OCI-LY1 (cell line): ENCODE data around the gene LRRFIP2.

Experiments
- EZH2 ChIP-seq: fragments of 200-600 bp; sonication (generic), shearing (Covaris generic); IDR thresholded peaks from 2 replicates; pipeline ENCODE4 v1.8.0; 2017; ENCODE audit warnings: borderline replicate concordance, mixed run types, mild to moderate bottlenecking, antibody characterized with exemption, low read length, moderate library complexity, mixed read lengths
- TF ChIP-seq, protein P1 (sequence below): fragments of 200-600 bp; sonication (generic), shearing (Covaris generic); IDR thresholded peaks from 2 replicates; pipeline ENCODE4 v1.5.1; 2017; ENCODE audit warnings: mild to moderate bottlenecking, antibody characterized with exemption, low read length, moderate library complexity, mixed read lengths

GRCh38 chr3:37029516-37030163, 144.7 kb downstream of the LRRFIP2 start:
- TF ChIP-seq EZH2 = no peak
- TF ChIP-seq, protein P1, sequence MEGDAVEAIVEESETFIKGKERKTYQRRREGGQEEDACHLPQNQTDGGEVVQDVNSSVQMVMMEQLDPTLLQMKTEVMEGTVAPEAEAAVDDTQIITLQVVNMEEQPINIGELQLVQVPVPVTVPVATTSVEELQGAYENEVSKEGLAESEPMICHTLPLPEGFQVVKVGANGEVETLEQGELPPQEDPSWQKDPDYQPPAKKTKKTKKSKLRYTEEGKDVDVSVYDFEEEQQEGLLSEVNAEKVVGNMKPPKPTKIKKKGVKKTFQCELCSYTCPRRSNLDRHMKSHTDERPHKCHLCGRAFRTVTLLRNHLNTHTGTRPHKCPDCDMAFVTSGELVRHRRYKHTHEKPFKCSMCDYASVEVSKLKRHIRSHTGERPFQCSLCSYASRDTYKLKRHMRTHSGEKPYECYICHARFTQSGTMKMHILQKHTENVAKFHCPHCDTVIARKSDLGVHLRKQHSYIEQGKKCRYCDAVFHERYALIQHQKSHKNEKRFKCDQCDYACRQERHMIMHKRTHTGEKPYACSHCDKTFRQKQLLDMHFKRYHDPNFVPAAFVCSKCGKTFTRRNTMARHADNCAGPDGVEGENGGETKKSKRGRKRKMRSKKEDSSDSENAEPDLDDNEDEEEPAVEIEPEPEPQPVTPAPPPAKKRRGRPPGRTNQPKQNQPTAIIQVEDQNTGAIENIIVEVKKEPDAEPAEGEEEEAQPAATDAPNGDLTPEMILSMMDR = no peak
